ENCODE data around the gene DNAJC30. TPM values are rescaled to one million over a fixed set of nuclear protein-coding genes. Genes with fewer than 3 reads are reported as not detected.

Gene DNAJC30
- total and polyA plus RNA-seq, 10 of the 15 experiments (the other 5 are each of a cell fraction or from before 2014, with no cell fraction given) = 2.1 to 19.0 (median 7.9) TPM

DNA sequence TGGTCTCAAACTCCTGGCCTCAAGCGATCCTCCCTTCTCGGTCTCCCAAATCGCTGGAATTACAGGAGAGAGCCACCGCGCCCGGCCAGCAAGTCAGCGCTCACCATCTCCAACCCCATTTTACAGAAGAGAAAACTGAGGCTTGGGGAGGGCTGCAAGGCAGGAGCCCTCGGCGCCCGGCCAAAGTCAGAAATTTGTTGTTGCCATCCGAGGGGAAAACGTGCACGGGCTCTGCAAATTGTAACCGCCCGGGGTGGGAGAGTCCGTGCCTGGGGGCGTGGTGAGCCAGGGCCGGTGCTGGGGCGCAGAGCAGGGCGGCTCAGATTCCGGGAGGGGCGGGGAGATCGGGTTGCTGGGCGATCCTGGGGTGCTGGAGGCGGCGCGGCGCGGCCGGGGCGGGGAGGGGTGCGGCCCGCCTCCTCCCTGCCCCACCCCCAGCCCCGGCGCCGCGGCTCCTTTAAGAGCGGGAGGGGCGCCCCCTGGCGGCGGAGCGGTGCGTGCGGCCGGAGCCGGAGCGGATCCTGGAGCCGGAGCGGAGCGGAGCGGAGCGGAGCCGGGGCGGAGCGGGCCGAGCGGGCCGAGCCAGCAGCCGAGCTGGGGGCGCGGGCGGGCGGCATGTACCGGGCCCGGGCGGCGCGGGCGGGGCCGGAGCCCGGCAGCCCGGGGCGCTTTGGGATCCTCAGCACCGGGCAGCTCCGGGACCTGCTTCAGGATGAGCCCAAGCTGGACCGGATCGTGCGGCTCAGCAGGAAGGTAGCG lies 15.7 kb downstream of the DNAJC30 start, which contains the start of gene VPS37D (continued):
- TF ChIP-seq ZNF24 (IDR thresholded peaks at IDR 0.05) (0 out of 2 replicates have a peak, but pooled peaks have one; percentile 38), NR2C1 (IDR thresholded peaks at IDR 0.05) (peak; percentile 40; the same call in 1 of the 2 replicates), NR2F1 (conservative IDR thresholded peaks at IDR 0.05) (peak; percentile 47; the same call in 1 of the 2 replicates), DPF2 (IDR thresholded peaks at IDR 0.05) (0 out of 2 replicates have a peak, but pooled peaks have one; percentile 30), NFYB (IDR thresholded peaks at IDR 0.05; ENCODE audit: insufficient read depth, low read depth, low read length) (no peak), TARDBP (IDR thresholded peaks at IDR 0.05; ENCODE audit: borderline replicate concordance) (no peak), JUNB (IDR thresholded peaks at IDR 0.05) (no peak), ZNF207 (IDR thresholded peaks at IDR 0.05; ENCODE audit: borderline replicate concordance) (0 out of 2 replicates have a peak, but pooled peaks have one; percentile 40), CREB1 (IDR thresholded peaks at IDR 0.05; ENCODE audit: low read depth) (peak; percentile 49; the same call in 1 of the 2 replicates), SMC3 (IDR thresholded peaks at IDR 0.05; ENCODE audit: borderline replicate concordance, low read length) (peak; percentile 52), SRF (IDR thresholded peaks at IDR 0.05; ENCODE audit: low read depth in 2 of 2, low read length in 2 of 2) (no peak; a peak in 1 of 4 replicates), TCF12 (IDR thresholded peaks at IDR 0.05; ENCODE audit: low read depth, low read length) (0 out of 2 replicates have a peak, but pooled peaks have one; percentile 38), IKZF1 (conservative IDR thresholded peaks at IDR 0.05) (peak; percentile 78), SIN3A (IDR thresholded peaks at IDR 0.05; ENCODE audit: low read depth, low read length) (peak; percentile 43; the same call in 1 of the 2 replicates), YY1 (IDR thresholded peaks at IDR 0.05; ENCODE audit: low read depth, low read length) (peak; percentile 89), LARP7 (IDR thresholded peaks at IDR 0.05) (peak; percentile 88), ZZZ3 (IDR thresholded peaks at IDR 0.05; ENCODE audit: control insufficient read depth, insufficient read length, low read depth) (no peak), RAD21 (IDR thresholded peaks at IDR 0.05; ENCODE audit: insufficient read depth, low read depth, low read length) (peak; percentile 66), ESRRA (IDR thresholded peaks at IDR 0.05; ENCODE audit: low read length) (0 out of 2 replicates have a peak, but pooled peaks have one; percentile 51), MTA2 (IDR thresholded peaks at IDR 0.05; ENCODE audit: low read depth) (no peak), CHD2 (IDR thresholded peaks at IDR 0.05; ENCODE audit: borderline replicate concordance, low read depth, low read length) (peak; percentile 69; the same call in 1 of the 2 replicates), RELA (IDR thresholded peaks at IDR 0.05; ENCODE audit: borderline replicate concordance, partially characterized antibody) (peak; percentile 19), POLR2AphosphoS5 (IDR thresholded peaks at IDR 0.05; ENCODE audit: low read length) (no peak), EGR1 (IDR thresholded peaks at IDR 0.05; ENCODE audit: borderline replicate concordance in 1 of 2, low read depth in 2 of 2, low read length in 2 of 2) (peak in 1 of 2 experiments; percentile 71; a peak in 1 of 3 replicates), NFYA (IDR thresholded peaks at IDR 0.05; ENCODE audit: borderline replicate concordance, low read depth, low read length) (no peak), RB1 (IDR thresholded peaks at IDR 0.05; ENCODE audit: borderline replicate concordance) (peak; percentile 82; the same call in 1 of the 2 replicates)
- TF ChIP-seq, protein P1, sequence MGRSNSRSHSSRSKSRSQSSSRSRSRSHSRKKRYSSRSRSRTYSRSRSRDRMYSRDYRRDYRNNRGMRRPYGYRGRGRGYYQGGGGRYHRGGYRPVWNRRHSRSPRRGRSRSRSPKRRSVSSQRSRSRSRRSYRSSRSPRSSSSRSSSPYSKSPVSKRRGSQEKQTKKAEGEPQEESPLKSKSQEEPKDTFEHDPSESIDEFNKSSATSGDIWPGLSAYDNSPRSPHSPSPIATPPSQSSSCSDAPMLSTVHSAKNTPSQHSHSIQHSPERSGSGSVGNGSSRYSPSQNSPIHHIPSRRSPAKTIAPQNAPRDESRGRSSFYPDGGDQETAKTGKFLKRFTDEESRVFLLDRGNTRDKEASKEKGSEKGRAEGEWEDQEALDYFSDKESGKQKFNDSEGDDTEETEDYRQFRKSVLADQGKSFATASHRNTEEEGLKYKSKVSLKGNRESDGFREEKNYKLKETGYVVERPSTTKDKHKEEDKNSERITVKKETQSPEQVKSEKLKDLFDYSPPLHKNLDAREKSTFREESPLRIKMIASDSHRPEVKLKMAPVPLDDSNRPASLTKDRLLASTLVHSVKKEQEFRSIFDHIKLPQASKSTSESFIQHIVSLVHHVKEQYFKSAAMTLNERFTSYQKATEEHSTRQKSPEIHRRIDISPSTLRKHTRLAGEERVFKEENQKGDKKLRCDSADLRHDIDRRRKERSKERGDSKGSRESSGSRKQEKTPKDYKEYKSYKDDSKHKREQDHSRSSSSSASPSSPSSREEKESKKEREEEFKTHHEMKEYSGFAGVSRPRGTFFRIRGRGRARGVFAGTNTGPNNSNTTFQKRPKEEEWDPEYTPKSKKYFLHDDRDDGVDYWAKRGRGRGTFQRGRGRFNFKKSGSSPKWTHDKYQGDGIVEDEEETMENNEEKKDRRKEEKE (IDR thresholded peaks at IDR 0.05) = no peak
- TF ChIP-seq, protein P2, sequence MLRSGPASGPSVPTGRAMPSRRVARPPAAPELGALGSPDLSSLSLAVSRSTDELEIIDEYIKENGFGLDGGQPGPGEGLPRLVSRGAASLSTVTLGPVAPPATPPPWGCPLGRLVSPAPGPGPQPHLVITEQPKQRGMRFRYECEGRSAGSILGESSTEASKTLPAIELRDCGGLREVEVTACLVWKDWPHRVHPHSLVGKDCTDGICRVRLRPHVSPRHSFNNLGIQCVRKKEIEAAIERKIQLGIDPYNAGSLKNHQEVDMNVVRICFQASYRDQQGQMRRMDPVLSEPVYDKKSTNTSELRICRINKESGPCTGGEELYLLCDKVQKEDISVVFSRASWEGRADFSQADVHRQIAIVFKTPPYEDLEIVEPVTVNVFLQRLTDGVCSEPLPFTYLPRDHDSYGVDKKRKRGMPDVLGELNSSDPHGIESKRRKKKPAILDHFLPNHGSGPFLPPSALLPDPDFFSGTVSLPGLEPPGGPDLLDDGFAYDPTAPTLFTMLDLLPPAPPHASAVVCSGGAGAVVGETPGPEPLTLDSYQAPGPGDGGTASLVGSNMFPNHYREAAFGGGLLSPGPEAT (IDR thresholded peaks at IDR 0.05; ENCODE audit: low read depth) = no peak
